ENCODE measurements around the gene TMEM163. TPM values are rescaled to one million over a fixed set of nuclear protein-coding genes. Genes with fewer than 3 reads are reported as not detected.

TMEM163 gene
- polyA plus RNA-seq, 1 donor from 2014 or later, result 3.5 TPM

- Histone ChIP-seq H3K4me3 (ENCODE audit: low read length) (no peak overlapping the region), H3K27ac (ENCODE audit: low read length) (no peak overlapping the region), H3K4me2 (ENCODE audit: low read length) (no peak overlapping the region), H3K9me2 (ENCODE audit: insufficient read depth, low read length) (no peaks in the 10 kb centered on the region), H3K27me3 (ENCODE audit: insufficient read depth, low read depth, low read length) (no peaks in the 10 kb centered on the region), H3F3A (ENCODE audit: insufficient read depth, low read length, poor library complexity, severe bottlenecking) (no peaks in the 10 kb centered on the region), H3K79me2 (replicated peaks; ENCODE audit: insufficient read depth, low read length) (no peaks in the 10 kb centered on the region), H3K9me3 (ENCODE audit: low read length) (no peaks in the 10 kb centered on the region), H3K9ac (ENCODE audit: low read length) (no peak overlapping the region), H3K36me3 (ENCODE audit: insufficient read depth, low read length) (no peaks in the 10 kb centered on the region), H4K20me1 (ENCODE audit: insufficient read depth) (no peaks in the 10 kb centered on the region), H2AFZ (ENCODE audit: low read depth, low read length) (no peak overlapping the region)
- TF ChIP-seq SMC3 (conservative IDR thresholded peaks at IDR 0.05; ENCODE audit: poor library complexity) (no peak), EP300 (conservative IDR thresholded peaks at IDR 0.05; ENCODE audit: poor library complexity, severe bottlenecking) (no peak), REST (IDR thresholded peaks at IDR 0.05; ENCODE audit: borderline replicate concordance) (no peak)
Observed at GRCh38 chr2:134628453-134628852, 90.3 kb downstream of the TMEM163 start.

GRCh38 chr2:134626781-134627180, 92.0 kb downstream of the TMEM163 start:
- no peak overlapping the region for H3K4me3 ChIP-seq (ENCODE audit: low read length)

More at GRCh38 chr2:134626781-134627180, 92.0 kb downstream of the TMEM163 start:
- Histone ChIP-seq H3K27ac (ENCODE audit: low read length) (no peak overlapping the region), H3K4me2 (ENCODE audit: low read length) (no peak overlapping the region), H3K9me2 (ENCODE audit: insufficient read depth, low read length) (no peaks in the 10 kb centered on the region), H3F3A (ENCODE audit: insufficient read depth, low read length, poor library complexity, severe bottlenecking) (no peaks in the 10 kb centered on the region), H3K36me3 (ENCODE audit: insufficient read depth, low read length) (no peaks in the 10 kb centered on the region), H3K79me2 (replicated peaks; ENCODE audit: insufficient read depth, low read length) (no peaks in the 10 kb centered on the region), H3K9me3 (ENCODE audit: low read length) (no peaks in the 10 kb centered on the region), H3K9ac (ENCODE audit: low read length) (no peak overlapping the region), H4K20me1 (ENCODE audit: insufficient read depth) (no peaks in the 10 kb centered on the region), H2AFZ (ENCODE audit: low read depth, low read length) (no peak overlapping the region), H3K27me3 (ENCODE audit: insufficient read depth, low read depth, low read length) (no peaks in the 10 kb centered on the region)
- TF ChIP-seq TAF1 (IDR thresholded peaks at IDR 0.05; ENCODE audit: low read depth) (no peak), EZH2 (IDR thresholded peaks at IDR 0.05; ENCODE audit: borderline replicate concordance, insufficient read depth, low read length, poor library complexity, severe bottlenecking) (no peak), SMC3 (conservative IDR thresholded peaks at IDR 0.05; ENCODE audit: poor library complexity) (no peak), MXI1 (conservative IDR thresholded peaks at IDR 0.05; ENCODE audit: poor library complexity, severe bottlenecking) (no peak), RAD21 (conservative IDR thresholded peaks at IDR 0.05) (no peak), POLR2AphosphoS5 (IDR thresholded peaks at IDR 0.05) (no peak), EP300 (conservative IDR thresholded peaks at IDR 0.05; ENCODE audit: poor library complexity, severe bottlenecking) (no peak), CTCF (IDR thresholded peaks at IDR 0.05; ENCODE audit: poor library complexity, severe bottlenecking) (no peak), REST (IDR thresholded peaks at IDR 0.05; ENCODE audit: borderline replicate concordance) (no peak)
